Renal pelvis (tissue), 4 donors: ENCODE results near the gene MCTP2. TPM values are rescaled to one million over a fixed set of nuclear protein-coding genes. Genes with fewer than 3 reads are reported as not detected.
"Not testable (repeated sequence)": the region's sequence is repeated elsewhere in the genome, so short reads cannot be mapped to it uniquely, and the experiment has no call there.

Source experiments
- DNase-seq: peaks from one replicate; pipeline ENCODE4 v3.0.0-alpha.2; 2013
- polyA plus RNA-seq, 3 donors: library from polyadenylated mRNA; unstranded; fragments of 120-200 nt; gene quantifications; one replicate each; pipeline ENCODE4 v1.2.1, GENCODE V29; 2013; ENCODE audit not compliant: insufficient read length in 3 of 3

The MCTP2 gene
- polyA plus RNA-seq, 3 donors = 14.0 to 20.2 (median 15.4) TPM

DNA sequence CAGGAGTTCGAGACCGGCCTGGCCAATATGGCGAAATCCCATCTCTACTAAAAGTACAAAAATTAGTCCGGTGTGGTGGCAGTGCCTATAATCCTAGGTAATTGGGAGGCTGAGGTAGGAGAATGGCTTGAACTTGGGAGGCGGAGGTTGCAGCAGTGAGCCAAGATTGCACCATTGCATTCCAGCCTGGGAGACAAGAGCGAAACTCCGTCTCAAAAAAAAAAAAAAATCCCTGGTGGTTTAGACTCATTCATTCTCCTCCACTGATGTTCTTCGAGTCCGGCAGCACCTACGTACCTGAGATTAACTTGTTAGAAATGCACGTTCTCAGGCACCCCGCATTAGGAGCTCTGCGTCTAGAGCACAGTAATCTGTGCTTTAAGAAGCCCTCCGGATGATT, 3.7 kb downstream of the MCTP2 start:
- DNase-seq = no peak

DNA sequence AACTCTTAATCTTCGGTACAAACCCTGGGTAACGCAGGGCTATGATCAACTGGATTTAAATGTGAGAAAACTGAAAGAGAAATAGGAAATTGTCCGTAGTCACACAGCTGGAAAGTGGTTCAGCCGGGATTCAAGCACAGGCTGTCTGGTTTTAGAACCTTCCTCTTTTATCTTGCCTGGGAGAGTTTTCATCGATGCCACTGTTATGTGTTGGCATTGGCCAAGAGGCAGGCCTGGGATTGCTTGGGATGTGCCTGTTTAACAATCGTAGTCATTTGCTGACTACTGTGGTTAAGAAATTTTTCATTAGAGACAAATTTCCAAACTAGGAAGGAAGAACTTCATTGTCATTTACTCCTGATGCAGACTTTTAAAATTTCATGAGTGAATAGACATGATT, 4.3 kb downstream of the MCTP2 start:
- DNase-seq = no peak

- DNase-seq = no peak
Measured at GRCh38 chr15:94236608-94237007, 5.2 kb downstream of the MCTP2 start.

DNA sequence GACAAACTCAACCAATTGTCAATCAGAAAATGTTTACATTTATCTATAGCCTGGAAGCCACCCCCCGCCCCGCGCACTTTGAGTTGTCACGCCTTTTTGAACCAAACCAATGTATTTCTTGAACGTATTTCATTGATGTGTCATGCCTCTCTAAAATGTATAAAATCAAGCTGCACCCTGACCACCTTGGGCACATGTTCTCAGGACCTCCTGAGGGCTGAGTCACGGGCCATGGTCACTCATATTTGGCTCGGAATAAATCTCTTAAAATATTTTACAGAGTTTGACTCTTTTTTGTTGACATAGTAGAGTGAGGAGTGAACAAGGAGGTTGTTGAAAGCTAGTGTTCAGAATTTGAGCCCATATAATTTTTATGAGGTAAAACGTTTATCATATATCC, 6.5 kb downstream of the MCTP2 start:
- no peak for DNase-seq

- no peak for DNase-seq
Measured at GRCh38 chr15:94238539-94239118, 7.3 kb downstream of the MCTP2 start.

- no peak for DNase-seq
Measured at GRCh38 chr15:94239474-94239873, 8.1 kb downstream of the MCTP2 start.

- no peak for DNase-seq
Measured at GRCh38 chr15:94240480-94240879, 9.1 kb downstream of the MCTP2 start.

DNA sequence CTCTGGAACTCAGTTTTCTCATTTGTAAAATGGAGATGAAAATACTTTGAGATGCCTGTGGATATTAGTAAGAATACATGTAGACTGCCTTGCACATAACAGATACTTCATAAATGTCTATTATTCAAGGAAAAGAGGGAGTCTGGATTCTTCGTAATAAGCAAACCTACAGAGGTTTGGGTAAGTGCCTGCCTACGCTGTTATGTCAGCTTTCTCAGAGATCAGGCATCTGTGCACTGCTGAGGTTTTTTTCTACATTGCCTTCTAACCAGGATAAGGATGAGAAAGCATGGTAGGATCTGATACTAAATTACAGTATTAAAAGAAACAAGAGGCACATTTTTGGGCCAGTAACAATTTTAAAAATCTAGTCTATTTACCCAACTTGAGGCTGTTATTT, 10.9 kb downstream of the MCTP2 start:
- DNase-seq = no peak

DNA sequence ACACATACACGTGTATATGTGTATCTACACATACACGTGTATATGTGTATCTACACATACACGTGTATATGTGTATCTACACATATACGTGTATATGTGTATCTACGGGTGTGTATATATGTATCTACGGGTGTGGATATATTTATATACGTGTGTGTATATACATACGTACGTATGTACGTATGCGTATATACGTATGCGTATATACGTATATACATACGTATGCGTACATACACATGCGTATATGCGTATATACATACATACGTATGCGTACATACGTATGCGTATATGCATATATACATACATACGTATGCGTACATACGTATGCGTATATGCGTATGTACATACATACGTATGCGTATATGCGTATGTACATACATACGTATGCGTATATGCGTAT, 11.6 kb downstream of the MCTP2 start:
- DNase-seq = not testable (repeated sequence)

- DNase-seq = no peak
Measured at GRCh38 chr15:94243418-94243817, 12.1 kb downstream of the MCTP2 start.

DNA sequence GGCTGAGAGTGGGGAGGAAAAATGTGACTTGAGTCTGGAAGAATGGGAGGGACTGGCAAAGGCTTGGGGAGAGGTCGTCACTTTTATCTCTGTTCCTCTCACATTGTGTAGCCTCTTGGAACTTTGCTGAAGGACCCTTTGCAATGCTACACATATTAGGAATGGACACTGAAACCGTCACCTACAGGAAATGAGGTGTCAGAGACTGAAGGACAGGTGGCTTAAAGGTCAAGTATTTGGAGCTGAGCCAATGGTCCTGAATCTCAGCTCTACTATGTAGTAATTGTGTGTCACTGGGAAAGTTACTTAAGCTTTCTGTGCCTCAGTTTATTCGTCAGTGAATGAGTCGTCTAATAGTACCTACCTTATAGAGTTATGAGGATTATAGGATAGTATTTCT, 14.7 kb downstream of the MCTP2 start:
- DNase-seq = no peak

- no peak for DNase-seq
Measured at GRCh38 chr15:94247789-94248638, 16.7 kb downstream of the MCTP2 start.

GRCh38 chr15:94250801-94251200, 19.4 kb downstream of the MCTP2 start:
- no peak for DNase-seq

- DNase-seq = no peak
Measured at GRCh38 chr15:94252223-94252766, 20.9 kb downstream of the MCTP2 start.

GRCh38 chr15:94252906-94253491, 21.6 kb downstream of the MCTP2 start:
- no peak for DNase-seq

- DNase-seq = no peak
Measured at GRCh38 chr15:94253742-94254141, 22.4 kb downstream of the MCTP2 start.

DNA sequence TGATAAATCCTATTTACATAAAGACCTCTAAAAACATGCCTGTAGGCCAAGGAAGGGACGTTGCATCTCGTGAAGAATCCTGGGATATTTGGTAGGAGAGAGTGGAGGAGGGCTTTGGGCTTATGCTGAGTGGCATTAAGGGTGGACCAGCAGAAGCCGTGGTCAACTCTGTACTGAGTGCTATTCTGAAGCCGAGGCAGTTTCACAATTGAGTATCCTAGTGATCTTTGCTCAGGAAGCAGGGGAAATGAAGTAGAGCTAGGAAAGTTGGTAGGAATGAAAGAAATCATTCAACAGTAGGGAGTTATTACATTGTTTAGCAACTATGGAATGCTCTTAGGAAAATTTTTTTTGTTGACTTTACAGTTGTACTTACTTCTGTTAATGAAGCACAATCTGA, 24.2 kb downstream of the MCTP2 start:
- no peak for DNase-seq

DNA sequence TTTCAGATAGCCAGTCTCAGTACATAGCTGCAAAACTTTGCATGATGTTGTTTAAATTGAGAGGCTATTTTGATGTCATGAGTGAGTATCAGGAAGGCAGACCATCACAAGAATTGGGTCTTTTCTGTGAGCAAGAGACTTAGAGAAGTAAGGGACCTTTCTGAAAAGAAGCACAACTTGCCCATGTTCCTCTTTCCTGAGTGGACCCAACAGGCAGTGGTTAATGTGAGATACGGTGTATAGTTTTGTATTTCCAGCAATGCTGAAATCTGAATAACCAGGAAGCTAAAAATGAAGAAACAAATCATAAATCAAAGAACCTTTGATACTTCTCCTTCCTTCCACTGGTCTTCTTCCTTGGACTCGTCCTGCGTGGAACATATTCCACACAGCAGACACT, 25.1 kb downstream of the MCTP2 start:
- DNase-seq = no peak

GRCh38 chr15:94257776-94258175, 26.4 kb downstream of the MCTP2 start:
- DNase-seq = not testable (repeated sequence)

DNA sequence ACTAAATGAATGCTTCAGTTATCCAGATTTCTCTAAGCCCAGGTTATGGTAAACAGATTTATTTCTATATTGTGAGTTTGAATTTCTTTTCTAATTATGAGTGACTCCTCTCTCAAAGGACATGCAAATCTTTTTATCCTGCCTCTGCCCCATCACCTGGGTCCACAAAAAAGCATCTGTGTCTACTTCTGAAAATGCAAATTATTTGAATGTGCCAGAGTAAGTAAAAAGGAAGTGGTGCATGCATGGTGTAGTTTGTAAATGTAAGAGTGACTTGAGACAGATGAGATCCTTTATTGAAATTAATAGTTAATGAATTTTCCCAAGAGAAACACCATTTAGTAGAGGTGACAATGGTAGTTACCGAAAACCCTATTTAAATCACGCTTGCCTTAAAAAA, 26.9 kb downstream of the MCTP2 start:
- DNase-seq = no peak

- no peak for DNase-seq
Measured at GRCh38 chr15:94259121-94259751, 27.9 kb downstream of the MCTP2 start.

DNA sequence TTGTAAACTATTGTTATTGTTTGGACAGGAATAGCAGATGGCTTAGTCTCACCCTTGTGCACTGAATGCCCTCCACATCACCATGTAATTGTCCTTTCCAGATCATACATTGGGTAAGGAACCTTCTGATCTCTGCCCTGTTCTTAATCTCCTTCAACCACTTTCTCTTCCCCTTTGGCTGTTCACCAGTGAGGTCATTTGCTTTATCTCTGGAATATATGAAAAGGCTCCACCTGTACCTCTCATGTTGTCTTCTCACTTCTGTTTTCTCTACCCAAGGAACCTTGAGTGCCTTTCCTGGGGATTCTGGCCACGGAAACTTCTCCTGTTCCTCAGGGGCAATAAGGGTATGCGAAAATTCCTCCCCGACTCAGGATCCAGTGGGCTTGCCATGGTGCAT, 28.5 kb downstream of the MCTP2 start:
- DNase-seq = no peak

GRCh38 chr15:94262201-94262600, 30.8 kb downstream of the MCTP2 start:
- no peak for DNase-seq
